Measurements from ENCODE around the gene SMIM1.
"Not testable (repeated sequence)": the region's sequence is repeated elsewhere in the genome, so short reads cannot be mapped to it uniquely, and the experiment has no call there.

The SMIM1 gene

DNA sequence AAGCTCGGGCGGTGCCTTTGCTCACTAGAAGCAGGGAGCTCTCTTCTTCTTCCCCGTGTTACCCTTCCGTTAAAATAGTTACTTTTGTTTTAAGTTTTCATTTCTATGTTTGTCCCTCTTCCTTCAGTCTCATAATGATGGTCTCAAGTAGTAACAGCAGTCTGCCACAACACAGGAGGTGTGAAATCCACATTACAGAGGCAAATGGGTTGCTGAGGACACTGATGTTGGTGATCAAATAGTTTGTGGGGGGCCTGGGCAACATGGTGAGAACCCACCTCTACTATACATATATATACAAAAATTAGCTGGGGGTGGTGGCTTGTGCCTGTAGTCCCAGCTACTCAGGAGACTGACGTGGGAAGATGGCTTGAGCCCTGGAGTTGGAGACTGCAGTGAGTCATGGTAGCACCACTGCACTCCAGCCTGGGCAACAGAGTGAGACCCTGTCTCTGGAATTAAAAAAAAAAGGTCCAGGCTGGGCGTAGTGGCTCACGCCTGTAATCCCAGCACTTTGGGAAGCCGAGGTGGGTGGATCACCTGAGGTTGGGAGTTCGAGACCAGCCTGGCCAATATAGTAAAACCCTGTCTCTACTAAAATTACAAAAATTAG, 37.7 kb downstream of the SMIM1 start:
- peak in 1 of 42 donors; percentile 4 for DNase-seq
- intact Hi-C loops (cut with DNase I) = not testable (repeated sequence)

- intact Hi-C loops (cut with DNase I) = no loop called here
- no peak for DNase-seq
Measured at GRCh38 chr1:3811595-3811911, 39.0 kb downstream of the SMIM1 start.

DNA sequence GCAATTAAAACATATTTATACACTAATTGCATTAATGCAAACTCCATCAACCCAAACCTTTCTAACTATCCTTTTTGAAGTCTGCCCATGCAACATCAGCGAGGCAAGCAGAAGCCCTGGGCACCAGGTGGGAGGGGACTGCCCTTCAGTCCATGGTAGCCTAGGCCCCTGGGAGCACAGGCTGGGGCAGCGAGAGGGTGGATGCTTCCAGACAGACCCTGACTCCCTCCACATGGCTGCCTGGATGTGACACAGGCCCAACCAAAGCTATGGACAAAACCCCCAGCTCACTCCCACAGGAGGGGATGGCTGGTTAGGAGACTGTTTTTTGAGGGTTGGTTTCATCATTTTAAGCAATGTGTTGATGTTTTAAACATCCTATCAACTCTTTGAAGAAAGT, 41.5 kb downstream of the SMIM1 start:
- no peak for DNase-seq
- intact Hi-C loops (cut with DNase I) = no loop called here

DNA sequence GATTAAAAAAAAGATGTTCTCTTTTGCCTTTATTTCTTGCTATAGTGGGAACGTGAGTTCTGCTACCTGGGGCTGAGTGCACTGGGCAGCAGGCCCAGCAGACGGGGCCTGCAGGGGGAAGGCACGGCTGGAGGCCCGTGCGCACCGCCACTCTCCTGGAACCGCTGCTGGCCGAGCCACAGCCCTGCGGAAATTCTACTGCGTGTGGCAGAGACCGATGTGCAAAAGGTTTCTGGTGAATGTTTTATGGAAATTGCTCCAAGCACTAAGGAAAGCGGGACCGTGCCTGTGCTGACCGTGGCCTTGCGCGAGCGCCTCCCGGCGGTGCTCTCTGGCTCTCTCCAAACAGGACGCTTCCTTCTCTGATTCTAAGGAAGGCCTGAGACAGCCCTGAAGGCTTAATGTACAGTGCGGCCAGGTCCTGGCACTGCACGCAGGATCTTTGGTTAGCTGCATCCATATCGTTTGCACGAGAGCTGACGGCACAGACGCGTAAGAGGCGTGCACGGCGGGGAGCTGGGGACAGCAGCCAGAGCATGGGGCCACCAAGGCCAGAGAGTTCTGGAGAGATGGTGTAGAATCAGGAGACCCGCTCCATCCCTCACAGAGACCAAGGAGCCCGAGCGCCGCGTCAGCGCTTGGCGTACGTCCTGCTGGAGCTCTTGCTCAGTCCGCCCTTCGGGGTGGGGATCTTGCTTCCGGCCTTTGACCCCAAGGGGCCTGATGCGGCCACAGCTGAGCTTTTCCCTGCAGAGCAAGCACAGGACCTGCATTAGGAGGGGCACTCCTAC, 42.4 kb downstream of the SMIM1 start:
- intact Hi-C loops (cut with DNase I) = no loop called here
- DNase-seq = no peak

DNA sequence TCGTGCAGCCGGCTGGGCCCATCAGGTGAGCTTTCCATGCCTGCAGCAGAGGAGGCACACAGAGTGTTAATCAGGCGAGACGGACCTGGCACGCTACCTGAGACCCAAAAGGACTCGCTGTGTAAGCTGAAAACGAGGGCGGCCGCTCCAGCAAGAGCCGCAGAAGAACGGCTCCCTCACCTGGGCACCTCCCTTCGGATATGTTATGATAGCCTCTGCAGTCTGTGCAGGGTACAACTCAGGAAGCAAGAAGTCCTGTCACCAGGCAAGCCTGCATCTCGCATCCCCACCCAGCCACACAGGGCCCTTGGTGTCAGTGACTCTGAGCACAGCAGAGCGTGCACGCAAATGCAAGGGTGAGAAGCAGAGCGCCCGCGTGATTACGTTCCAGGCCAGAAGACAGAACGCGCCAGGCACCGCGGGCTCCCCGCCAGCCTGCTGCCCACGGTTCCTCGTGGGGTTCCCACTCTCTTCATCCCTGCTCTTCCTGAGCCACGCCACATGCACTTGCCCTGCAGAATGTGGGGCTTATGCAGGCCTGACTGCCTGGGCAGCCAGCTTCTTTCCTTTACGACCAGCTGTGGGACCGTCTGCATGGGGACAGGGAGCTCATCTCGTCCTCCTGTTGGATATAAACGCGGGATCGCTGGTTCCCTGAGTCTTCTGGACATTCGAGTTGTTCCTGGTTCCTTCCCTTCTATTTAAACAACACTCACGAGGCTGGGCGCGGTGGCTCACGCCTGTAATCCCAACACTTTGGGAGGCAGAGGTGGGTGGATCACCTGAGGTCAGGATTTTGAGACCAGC, 44.0 kb downstream of the SMIM1 start:
- DNase-seq = no peak

DNA sequence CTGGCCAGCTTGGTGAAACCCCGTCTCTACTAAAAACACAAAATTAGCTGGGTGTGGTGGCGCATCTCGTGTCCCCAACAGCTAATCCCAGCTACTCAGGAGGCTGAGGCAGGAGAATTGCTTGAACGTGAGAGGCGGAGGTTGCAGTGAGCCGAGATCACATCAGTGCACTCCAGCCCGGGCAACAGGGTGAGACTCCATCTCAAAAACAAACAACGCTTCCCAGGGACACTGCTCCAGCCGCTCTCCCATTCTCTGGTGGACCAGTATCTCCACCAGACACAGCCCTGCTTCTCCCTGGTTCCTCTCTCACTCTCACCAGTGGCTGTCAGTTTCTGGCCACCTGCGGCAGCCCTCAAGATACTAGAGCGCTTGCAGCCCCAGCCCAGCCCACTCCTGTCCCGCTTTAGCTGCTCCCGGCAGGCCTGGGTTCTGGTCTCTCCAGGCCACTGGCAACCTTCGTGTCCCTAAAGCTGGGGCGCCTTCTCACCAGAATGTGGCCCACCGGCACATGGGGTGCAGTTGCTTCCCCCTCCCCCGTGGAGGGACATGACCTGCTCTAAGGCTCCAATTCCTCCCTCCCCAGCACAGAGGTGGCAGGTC, 44.7 kb downstream of the SMIM1 start:
- DNase-seq = no peak
- intact Hi-C loops (cut with DNase I) = no loop called here

More for the DNA sequence above, 44.0 kb downstream of the SMIM1 start:
- intact Hi-C loops (cut with DNase I) = no loop called here

DNA sequence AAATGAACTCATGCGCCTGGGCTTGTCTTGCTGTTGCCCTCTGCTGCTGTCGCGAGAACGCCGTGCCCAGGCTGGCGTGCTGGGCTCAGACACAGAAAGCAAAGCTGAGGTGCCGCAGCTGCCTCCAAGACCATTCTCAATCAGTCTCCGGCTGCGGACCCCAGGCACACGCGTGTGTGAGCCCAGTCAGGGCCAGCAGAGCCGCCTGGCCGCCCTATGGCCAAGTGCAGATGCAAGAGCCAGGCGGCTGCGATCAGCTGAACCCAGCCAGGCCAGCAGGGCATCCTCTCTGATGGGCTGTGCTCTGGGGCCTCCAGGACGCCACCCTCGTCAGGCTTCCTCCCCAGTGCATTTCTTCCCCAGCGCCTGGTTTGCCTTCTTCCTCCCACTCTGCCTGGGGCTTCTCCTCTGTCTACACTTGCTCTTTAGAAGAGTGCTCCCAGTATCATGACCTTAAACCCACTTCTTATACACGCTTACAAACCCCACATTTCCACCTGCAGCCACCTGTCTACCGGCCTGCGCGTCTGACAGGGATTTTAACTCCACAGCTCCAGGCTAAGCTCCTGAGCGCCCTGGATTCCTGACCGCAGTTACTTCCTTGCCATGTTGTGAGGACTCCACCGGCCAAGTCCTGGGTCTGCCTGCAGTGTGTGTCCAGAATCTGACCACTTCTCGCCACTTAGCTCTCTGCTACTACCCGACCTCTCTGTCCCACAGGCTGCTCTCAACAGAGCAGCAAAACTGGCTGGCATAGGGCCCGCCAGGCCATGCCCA, 45.5 kb downstream of the SMIM1 start:
- no peak for DNase-seq
- intact Hi-C loops (cut with DNase I) = no loop called here

GRCh38 chr1:3819771-3820200, 47.2 kb downstream of the SMIM1 start:
- peak in 20 of 42 donors; percentile 10 to 72 (median 36) for DNase-seq
- intact Hi-C loops (cut with DNase I) = no loop called here

DNA sequence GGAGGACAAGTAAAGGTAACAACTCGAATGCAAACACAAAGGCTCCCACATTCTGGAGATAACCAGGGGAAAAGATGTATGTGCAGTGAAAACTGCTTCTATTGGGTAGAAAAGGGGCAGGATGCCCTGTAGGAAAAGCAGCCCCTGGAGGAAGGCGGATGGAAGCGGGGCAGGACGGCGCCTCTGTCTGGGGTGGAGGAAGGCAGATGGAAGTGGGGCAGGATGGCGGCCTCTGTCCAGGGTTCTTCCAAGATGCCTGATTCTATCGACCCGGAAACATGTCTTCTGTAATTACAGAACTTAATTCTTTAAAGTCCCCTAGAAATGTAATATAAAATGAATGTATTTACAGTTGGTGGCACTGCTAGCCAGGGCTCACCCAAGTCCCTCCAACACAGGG, 47.8 kb downstream of the SMIM1 start:
- no peak for DNase-seq
- intact Hi-C loops (cut with DNase I) = no loop called here

- no peak for DNase-seq
- intact Hi-C loops (cut with DNase I) = no loop called here
Measured at GRCh38 chr1:3821004-3821403, 48.5 kb downstream of the SMIM1 start.

GRCh38 chr1:3821447-3821846, 48.9 kb downstream of the SMIM1 start:
- intact Hi-C loops (cut with DNase I) = no loop called here
- no peak for DNase-seq

DNA sequence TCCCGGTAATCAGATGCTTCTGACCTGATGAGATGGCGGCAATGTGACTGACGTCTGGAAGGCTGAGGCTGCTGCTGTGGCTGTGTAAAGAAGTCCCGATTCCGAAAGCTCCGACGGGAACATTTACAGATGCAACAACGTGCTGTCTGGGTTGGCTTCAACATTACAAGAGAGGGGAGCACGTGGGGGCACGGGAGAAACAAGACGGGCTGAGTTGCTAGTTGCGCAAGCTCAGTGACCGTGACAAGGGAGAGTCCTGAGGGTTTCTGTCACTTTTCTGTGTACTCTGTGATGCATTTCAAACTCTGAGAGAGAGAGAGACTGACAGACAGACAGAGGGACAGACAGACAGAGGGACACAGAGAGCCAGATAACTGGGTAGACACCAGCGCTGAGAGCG, 49.4 kb downstream of the SMIM1 start:
- intact Hi-C loops (cut with DNase I) = no loop called here
- no peak for DNase-seq

DNA sequence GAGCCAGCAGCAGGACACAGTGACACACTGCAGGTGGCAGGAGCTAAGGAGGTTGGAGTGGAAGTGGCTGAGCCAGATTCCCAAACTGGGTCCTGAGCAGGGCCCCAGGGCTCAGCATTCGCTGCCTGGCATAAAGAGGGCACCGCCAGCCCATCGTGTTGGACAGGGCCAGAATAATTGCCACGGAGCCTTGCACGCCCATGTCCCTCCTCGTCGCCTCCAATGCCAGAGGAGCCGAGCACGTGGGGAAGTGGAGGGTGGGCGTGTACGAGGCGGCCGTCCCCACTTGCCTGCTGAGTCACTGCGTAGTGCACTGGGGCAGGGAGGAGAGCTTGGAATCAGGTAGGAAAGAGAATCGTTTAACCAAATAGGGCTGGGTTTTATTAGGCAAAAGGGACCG, 49.9 kb downstream of the SMIM1 start:
- intact Hi-C loops (cut with DNase I) = no loop called here
- peak in 40 of 42 donors; percentile 13 to 86 (median 60) for DNase-seq

DNA sequence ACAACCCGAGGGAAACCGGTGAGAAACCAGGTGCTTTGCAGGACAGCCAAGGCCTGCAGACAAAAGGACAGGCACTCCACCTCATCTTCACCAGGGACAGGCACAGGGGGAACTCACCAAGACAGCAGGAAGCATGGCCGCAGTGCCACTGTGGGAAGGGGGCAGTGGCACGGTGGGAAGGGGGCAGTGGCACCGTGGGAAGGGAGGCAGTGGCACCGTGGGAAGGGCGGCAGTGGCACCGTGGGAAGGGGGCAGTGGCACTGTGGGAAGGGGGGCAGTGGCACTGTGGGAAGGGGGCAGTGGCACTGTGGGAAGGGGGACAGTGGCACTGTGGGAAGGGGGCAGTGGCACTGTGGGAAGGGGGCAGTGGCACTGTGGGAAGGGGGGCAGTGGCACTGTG, 52.1 kb downstream of the SMIM1 start:
- DNase-seq = no peak
- intact Hi-C loops (cut with DNase I) = no loop called here

- intact Hi-C loops (cut with DNase I) = no loop called here
- DNase-seq = no peak
Measured at GRCh38 chr1:3825356-3825755, 52.8 kb downstream of the SMIM1 start.

Data from head of caudate nucleus (tissue), 42 donors.